HepG2 (cell line): ENCODE measurements around the gene TMTC4. TPM values are rescaled to one million over a fixed set of nuclear protein-coding genes. Genes with fewer than 3 reads are reported as not detected.

ENCODE experiments used
- ATAC-seq: fragments of 200-7000 bp; cut with Tn5 transposase; 3 replicates; pipeline ENCODE4 v1.9.1; 2020; ENCODE audit warnings: mild to moderate bottlenecking, moderate library complexity
- BruUV-seq: library from RNA; stranded (reverse); fragments of 400-500 nt; replicated peaks from 2 replicates; lab custom pipeline; 2021; lab: Mats Ljungman, UMichigan
- CTCF ChIA-PET: fragments of 300-600 bp; formaldehyde crosslinking; extraction: SDS; loops from one replicate; lab custom pipeline; 2021; ENCODE audit warnings: low total read pairs, inconsistent platforms, low intra/inter-chr PET ratio; lab: Yijun Ruan, JAX
- POLR2A ChIA-PET: fragments of 350-600 bp; sonication (Branson Sonifier 250); formaldehyde crosslinking; loops from one replicate; lab custom pipeline; 2020; ENCODE audit warnings: antibody characterized with exemption, inconsistent platforms; lab: Yijun Ruan, JAX
- DNase-seq: peaks from one replicate; pipeline ENCODE4 v3.0.0-alpha.2; 2015; ENCODE audit warnings: low spot score
- FAIRE-seq: peaks from 3 replicates; lab custom pipeline; 2011; peaks lifted over from hg19 to GRCh38; lab: Jason Lieb, UNC
- H2AFZ ChIP-seq: one replicate; pipeline ENCODE4 v1.6.1; 2011; ENCODE audit warnings: low read length, inconsistent platforms
- H3K27ac ChIP-seq: fragments of 300-600 bp; 3 replicates; pipeline ENCODE4 v1.8.0; 2011; ENCODE audit warnings: mixed run types, mild to moderate bottlenecking, mixed read lengths, low read length, inconsistent platforms; ENCODE audit not compliant: insufficient read depth; ENCODE audit errors: extremely low read length
- H3K27me3 ChIP-seq, 2 experiments: fragments of 200-600 bp in 1 of 2; 2 replicates in 1 of 2; 3 replicates in 1 of 2; pipeline versions ENCODE4 v1.6.0 to v1.8.0; 2011; ENCODE audit warnings: low read length in 2 of 2, mild to moderate bottlenecking in 2 of 2, moderate library complexity in 2 of 2, inconsistent platforms in 1 of 2; ENCODE audit not compliant: insufficient read depth in 2 of 2, control insufficient read depth in 1 of 2
- H3K36me3 ChIP-seq, 2 experiments: fragments of 200-600 bp in 1 of 2; replicated peaks in 1 of 2; 2 replicates in 1 of 2; 3 replicates in 1 of 2; pipeline versions ENCODE4 v1.5.1 to v1.8.0; 2011; ENCODE audit warnings: low read length in 2 of 2, inconsistent platforms in 1 of 2; ENCODE audit not compliant: insufficient read depth in 2 of 2, control insufficient read depth in 1 of 2
- H3K4me1 ChIP-seq: 2 replicates; pipeline ENCODE4 v1.5.1; 2012; ENCODE audit warnings: low read length, inconsistent platforms; ENCODE audit not compliant: insufficient read depth
- H3K4me2 ChIP-seq: 2 replicates; pipeline ENCODE4 v1.6.0; 2011; ENCODE audit warnings: low read depth, low read length, inconsistent platforms
- H3K4me3 ChIP-seq, 3 experiments: fragments of 200-600 bp in 1 of 3; sonication (generic), shearing (Covaris generic) in 1 of 3; replicated peaks in 1 of 3; 2 replicates each; pipeline ENCODE4 v1.5.1; 2011 to 2016; ENCODE audit warnings: low read length in 3 of 3, inconsistent platforms in 2 of 3, low read depth in 2 of 3, mild to moderate bottlenecking in 2 of 3, control low read depth in 1 of 3, mixed read lengths in 1 of 3; ENCODE audit not compliant: insufficient read depth in 1 of 3
- H3K79me2 ChIP-seq: one replicate; pipeline ENCODE4 v1.6.1; 2011; ENCODE audit warnings: low read length, inconsistent platforms; ENCODE audit not compliant: insufficient read depth
- H3K9ac ChIP-seq: 2 replicates; pipeline ENCODE4 v1.6.0; 2011; ENCODE audit warnings: mild to moderate bottlenecking, low read depth, low read length, inconsistent platforms; ENCODE audit not compliant: insufficient read depth
- H3K9me3 ChIP-seq: 2 replicates; pipeline ENCODE4 v1.5.1; 2012; ENCODE audit warnings: mild to moderate bottlenecking, low read length
- H4K20me1 ChIP-seq: 2 replicates; pipeline ENCODE4 v1.6.0; 2011; ENCODE audit warnings: inconsistent platforms, mild to moderate bottlenecking, low read length, moderate library complexity; ENCODE audit not compliant: insufficient read depth
- KMT2B ChIP-seq: IDR thresholded peaks from 2 replicates; pipeline ENCODE4 v1.6.1; 2016; ENCODE audit warnings: missing genetic modification reagents, missing compliant biosample characterization
- RFX1 ChIP-seq: fragments of 450-650 bp; IDR thresholded peaks from 2 replicates; pipeline ENCODE4 v1.6.1; 2017
- SETDB1 ChIP-seq: sonication (generic); formaldehyde crosslinking; IDR thresholded peaks from 2 replicates; pipeline ENCODE4 v1.5.1; 2020; ENCODE audit warnings: missing genetic modification reagents, mild to moderate bottlenecking, borderline replicate concordance
- ZBTB7A ChIP-seq: sonication (generic); formaldehyde crosslinking; IDR thresholded peaks from 2 replicates; pipeline ENCODE4 v1.8.0; 2022; ENCODE audit warnings: mild to moderate bottlenecking, missing genetic modification reagents
- ZNF329 ChIP-seq: sonication (generic); formaldehyde crosslinking; IDR thresholded peaks from 2 replicates; pipeline ENCODE4 v1.9.0; 2021; ENCODE audit warnings: low read depth, mild to moderate bottlenecking, missing genetic modification reagents
- ZNF850 ChIP-seq: sonication (generic); formaldehyde crosslinking; conservative IDR thresholded peaks from 2 replicates; pipeline ENCODE4 v1.9.0; 2021; ENCODE audit warnings: mild to moderate bottlenecking, missing genetic modification reagents
- WGBS: methylation state at CpG from one replicate; pipeline ENCODE4 v1.1.6; 2017; ENCODE audit warnings: low lambda C conversion rate; 5-methylcytosine and 5-hydroxymethylcytosine counted together
- in situ Hi-C: cut with HindIII; loops from 2 replicates; pipeline ENCODE4 v1.10.0; 2017; ENCODE audit warnings: low pct_unique_long_range_greater_than_20kb; ENCODE audit not compliant: extremely low pct_ligation_motif_present
- intact Hi-C: fragments of 100-400 bp; cut with micrococcal nuclease; formaldehyde crosslinking; loops from one replicate; pipeline ENCODE4 v1.10.0; 2022; ENCODE audit not compliant: unreplicated experiment
- polyA plus RNA-seq, 8 experiments: library from polyadenylated mRNA; depleted of rRNA in 3 of 8; stranded (reverse) in 7 of 8; unstranded in 1 of 8; fragments of >200 nt; fragmentation: Illumina TruSeq in 4 of 8; extraction: Trizol in 4 of 8; gene quantifications; 2 replicates each; pipeline versions ENCODE4 v1.2.1 to v1.2.3, GENCODE V29; 2011 to 2016; ENCODE audit warnings: low read depth in 4 of 8, missing spikeins in 1 of 8, mixed read lengths in 1 of 8; ENCODE audit not compliant: insufficient read depth in 1 of 8
- total RNA-seq, 5 experiments: library from RNA; depleted of rRNA; stranded (reverse); fragments of >200 nt; fragmentation: Illumina TruSeq; extraction: Trizol; gene quantifications; 2 replicates each; pipeline ENCODE4 v1.2.3, GENCODE V29; 2016; ENCODE audit warnings: low read depth in 1 of 5
- TF ChIP-seq, protein P1 (sequence below): sonication (generic); formaldehyde crosslinking; conservative IDR thresholded peaks from 2 replicates; pipeline ENCODE4 v1.8.1; 2023; ENCODE audit warnings: missing genetic modification reagents
- TF ChIP-seq, protein P2 (sequence below): sonication (generic); formaldehyde crosslinking; IDR thresholded peaks from 2 replicates; pipeline ENCODE4 v1.5.1; 2020; ENCODE audit warnings: missing genetic modification reagents, mild to moderate bottlenecking, borderline replicate concordance
- TF ChIP-seq, protein P3 (sequence below): sonication (generic); formaldehyde crosslinking; IDR thresholded peaks from 2 replicates; pipeline ENCODE4 v1.4.0; 2020; ENCODE audit warnings: low read depth, mild to moderate bottlenecking, missing genetic modification reagents
- TF ChIP-seq, protein P4 (sequence below): fragments of 450-650 bp; IDR thresholded peaks from 2 replicates; pipeline ENCODE4 v1.6.1; 2017; ENCODE audit warnings: mild to moderate bottlenecking
- TF ChIP-seq, protein P5 (sequence below): sonication (generic); formaldehyde crosslinking; IDR thresholded peaks from 2 replicates; pipeline ENCODE4 v1.4.0; 2020; ENCODE audit warnings: missing genetic modification reagents

Gene TMTC4
- total and polyA plus RNA-seq, 2 of the 13 experiments (the other 11 are each of a cell fraction or from before 2014, with no cell fraction given), result 16.0 to 22.6 TPM

DNA sequence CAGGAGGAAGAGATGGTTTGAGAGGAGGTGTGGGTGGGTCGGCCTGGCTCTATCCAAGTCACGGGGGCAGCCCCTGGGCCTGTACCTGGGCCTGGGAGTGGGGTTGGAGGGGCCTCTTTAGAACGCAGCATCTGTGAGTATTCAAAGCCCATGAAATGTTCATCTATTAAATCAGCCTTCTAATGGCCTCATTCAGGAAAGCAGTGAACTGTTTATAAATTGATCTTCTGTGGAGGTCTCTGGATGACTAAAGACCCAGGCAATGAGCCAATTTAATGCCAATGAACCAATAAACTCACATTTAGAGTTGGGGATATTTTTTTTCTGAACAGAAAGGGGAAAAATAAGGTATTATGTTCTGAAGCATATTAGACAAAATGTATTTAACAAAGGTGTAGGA lies 66.1 kb downstream of the TMTC4 start:
- H3K79me2 ChIP-seq, result no peaks in the 10 kb centered on the region
- intact Hi-C loops (no loop called here), in situ Hi-C loops (no loop called here)
- no TSS peak for BruUV-seq
- H3K4me1 ChIP-seq, result peaks cover 5% of the 10 kb centered on the region; the same call in 1 of the 2 replicates
- no peaks in the 10 kb centered on the region for H3K9me3 ChIP-seq
- CTCF ChIA-PET, result no interaction called here
- ATAC-seq (no peak), FAIRE-seq (no peak), DNase-seq (no peak)
- 96% methylated on average over 3 of the region's 3 CpGs for WGBS
- H3K27ac ChIP-seq, result no peak overlapping the region
- no peak overlapping the region for H3K9ac ChIP-seq
- H3K27me3 ChIP-seq, result no peaks in the 10 kb centered on the region
- H3K36me3 ChIP-seq, result peaks cover 5 to 13% of the 10 kb centered on the region in 2 experiments; a peak in 3 of 5 replicates
- no peaks in the 10 kb centered on the region for H4K20me1 ChIP-seq
- POLR2A ChIA-PET, result no interaction called here
- H3K4me2 ChIP-seq, result no peak overlapping the region
- H3K4me3 ChIP-seq, result no peak overlapping the region
- no peak overlapping the region for H2AFZ ChIP-seq
- TF ChIP-seq, protein P1, sequence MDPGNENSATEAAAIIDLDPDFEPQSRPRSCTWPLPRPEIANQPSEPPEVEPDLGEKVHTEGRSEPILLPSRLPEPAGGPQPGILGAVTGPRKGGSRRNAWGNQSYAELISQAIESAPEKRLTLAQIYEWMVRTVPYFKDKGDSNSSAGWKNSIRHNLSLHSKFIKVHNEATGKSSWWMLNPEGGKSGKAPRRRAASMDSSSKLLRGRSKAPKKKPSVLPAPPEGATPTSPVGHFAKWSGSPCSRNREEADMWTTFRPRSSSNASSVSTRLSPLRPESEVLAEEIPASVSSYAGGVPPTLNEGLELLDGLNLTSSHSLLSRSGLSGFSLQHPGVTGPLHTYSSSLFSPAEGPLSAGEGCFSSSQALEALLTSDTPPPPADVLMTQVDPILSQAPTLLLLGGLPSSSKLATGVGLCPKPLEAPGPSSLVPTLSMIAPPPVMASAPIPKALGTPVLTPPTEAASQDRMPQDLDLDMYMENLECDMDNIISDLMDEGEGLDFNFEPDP (CRISPR knock-in tag), result no peak
- TF ChIP-seq, protein P2, sequence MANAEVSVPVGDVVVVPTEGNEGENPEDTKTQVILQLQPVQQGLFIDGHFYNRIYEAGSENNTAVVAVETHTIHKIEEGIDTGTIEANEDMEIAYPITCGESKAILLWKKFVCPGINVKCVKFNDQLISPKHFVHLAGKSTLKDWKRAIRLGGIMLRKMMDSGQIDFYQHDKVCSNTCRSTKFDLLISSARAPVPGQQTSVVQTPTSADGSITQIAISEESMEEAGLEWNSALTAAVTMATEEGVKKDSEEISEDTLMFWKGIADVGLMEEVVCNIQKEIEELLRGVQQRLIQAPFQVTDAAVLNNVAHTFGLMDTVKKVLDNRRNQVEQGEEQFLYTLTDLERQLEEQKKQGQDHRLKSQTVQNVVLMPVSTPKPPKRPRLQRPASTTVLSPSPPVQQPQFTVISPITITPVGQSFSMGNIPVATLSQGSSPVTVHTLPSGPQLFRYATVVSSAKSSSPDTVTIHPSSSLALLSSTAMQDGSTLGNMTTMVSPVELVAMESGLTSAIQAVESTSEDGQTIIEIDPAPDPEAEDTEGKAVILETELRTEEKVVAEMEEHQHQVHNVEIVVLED, result no peak
- TF ChIP-seq RFX1 (no peak), KMT2B (CRISPR knock-in tag) (no peak), SETDB1 (CRISPR knock-in tag) (no peak), ZNF850 (CRISPR knock-in tag) (no peak), ZBTB7A (CRISPR knock-in tag) (no peak), ZNF329 (CRISPR knock-in tag) (no peak)
- TF ChIP-seq, protein P3, sequence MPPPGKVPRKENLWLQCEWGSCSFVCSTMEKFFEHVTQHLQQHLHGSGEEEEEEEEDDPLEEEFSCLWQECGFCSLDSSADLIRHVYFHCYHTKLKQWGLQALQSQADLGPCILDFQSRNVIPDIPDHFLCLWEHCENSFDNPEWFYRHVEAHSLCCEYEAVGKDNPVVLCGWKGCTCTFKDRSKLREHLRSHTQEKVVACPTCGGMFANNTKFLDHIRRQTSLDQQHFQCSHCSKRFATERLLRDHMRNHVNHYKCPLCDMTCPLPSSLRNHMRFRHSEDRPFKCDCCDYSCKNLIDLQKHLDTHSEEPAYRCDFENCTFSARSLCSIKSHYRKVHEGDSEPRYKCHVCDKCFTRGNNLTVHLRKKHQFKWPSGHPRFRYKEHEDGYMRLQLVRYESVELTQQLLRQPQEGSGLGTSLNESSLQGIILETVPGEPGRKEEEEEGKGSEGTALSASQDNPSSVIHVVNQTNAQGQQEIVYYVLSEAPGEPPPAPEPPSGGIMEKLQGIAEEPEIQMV, result no peak
- TF ChIP-seq, protein P4, sequence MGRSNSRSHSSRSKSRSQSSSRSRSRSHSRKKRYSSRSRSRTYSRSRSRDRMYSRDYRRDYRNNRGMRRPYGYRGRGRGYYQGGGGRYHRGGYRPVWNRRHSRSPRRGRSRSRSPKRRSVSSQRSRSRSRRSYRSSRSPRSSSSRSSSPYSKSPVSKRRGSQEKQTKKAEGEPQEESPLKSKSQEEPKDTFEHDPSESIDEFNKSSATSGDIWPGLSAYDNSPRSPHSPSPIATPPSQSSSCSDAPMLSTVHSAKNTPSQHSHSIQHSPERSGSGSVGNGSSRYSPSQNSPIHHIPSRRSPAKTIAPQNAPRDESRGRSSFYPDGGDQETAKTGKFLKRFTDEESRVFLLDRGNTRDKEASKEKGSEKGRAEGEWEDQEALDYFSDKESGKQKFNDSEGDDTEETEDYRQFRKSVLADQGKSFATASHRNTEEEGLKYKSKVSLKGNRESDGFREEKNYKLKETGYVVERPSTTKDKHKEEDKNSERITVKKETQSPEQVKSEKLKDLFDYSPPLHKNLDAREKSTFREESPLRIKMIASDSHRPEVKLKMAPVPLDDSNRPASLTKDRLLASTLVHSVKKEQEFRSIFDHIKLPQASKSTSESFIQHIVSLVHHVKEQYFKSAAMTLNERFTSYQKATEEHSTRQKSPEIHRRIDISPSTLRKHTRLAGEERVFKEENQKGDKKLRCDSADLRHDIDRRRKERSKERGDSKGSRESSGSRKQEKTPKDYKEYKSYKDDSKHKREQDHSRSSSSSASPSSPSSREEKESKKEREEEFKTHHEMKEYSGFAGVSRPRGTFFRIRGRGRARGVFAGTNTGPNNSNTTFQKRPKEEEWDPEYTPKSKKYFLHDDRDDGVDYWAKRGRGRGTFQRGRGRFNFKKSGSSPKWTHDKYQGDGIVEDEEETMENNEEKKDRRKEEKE, result no peak
- TF ChIP-seq, protein P5, sequence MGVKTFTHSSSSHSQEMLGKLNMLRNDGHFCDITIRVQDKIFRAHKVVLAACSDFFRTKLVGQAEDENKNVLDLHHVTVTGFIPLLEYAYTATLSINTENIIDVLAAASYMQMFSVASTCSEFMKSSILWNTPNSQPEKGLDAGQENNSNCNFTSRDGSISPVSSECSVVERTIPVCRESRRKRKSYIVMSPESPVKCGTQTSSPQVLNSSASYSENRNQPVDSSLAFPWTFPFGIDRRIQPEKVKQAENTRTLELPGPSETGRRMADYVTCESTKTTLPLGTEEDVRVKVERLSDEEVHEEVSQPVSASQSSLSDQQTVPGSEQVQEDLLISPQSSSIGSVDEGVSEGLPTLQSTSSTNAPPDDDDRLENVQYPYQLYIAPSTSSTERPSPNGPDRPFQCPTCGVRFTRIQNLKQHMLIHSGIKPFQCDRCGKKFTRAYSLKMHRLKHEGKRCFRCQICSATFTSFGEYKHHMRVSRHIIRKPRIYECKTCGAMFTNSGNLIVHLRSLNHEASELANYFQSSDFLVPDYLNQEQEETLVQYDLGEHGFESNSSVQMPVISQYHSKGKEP, result no peak
